Activated gamma-delta T cell (primary cell): ENCODE measurements around the gene MPL.

Experiments used
- DNase-seq: peaks from one replicate; lab custom pipeline; 2025; lab: John Stamatoyannopoulos, UW
- total RNA-seq, 2 donors: gene quantifications; one replicate each; lab custom pipeline; 2026; lab: John Stamatoyannopoulos, UW

MPL gene
- total RNA-seq: 0 to 0.57 reads per million in 2 donors

DNA sequence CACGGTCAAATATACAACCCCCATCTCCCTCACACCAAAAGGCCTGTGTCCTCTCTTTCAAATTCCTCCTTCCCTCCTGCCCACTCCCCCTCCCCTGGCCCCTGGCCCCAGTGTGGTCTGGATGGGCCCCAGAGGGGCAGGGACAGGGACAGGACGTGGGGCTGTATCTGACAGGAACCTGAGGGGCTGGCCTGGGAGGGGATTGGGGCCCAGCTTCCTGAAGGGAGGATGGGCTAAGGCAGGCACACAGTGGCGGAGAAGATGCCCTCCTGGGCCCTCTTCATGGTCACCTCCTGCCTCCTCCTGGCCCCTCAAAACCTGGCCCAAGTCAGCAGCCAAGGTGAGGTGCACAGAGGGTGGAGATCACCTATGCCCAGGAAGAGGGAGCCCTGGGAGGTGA, at the start of gene MPL:
Gene MPL (plus strand): TSS at position 231 of the 400 bp plus-strand sequence. CDS start 31 bp downstream, at position 262.
- no peak for DNase-seq

DNA sequence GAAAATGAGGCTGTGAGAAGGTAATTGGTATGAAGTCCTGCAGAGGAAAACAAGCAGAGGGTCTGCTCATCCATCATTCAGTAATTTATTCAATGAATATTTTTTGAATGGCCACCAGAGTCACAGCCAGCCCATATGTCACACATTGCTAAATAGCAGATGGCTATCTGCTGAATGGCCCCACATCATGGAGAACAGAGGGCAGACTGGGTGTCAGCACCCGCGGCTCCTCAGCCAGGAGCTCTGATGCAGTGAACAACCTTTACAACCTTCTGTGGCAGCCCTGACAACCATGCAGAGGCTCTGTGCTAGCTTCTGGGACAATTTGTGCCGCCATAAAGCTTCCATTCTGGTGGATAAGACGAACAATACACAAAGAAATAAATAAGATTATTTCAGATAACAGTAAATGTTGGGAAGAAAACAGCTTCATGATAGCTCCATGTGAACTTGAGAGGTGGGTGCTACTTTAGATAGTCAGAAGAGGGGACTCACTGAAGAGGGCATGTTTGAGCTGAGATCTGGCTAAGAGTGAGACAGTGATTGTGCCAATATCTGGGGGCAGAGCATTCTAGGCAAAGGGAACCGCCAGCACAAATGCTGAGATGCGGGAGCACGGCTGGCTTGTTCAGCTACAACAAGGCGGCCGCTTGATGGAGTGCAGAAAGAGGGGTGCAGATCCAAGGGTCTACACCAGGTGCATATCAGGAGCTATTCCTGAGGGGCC, 49.4 kb upstream of the MPL start:
- DNase-seq: no peak

DNA sequence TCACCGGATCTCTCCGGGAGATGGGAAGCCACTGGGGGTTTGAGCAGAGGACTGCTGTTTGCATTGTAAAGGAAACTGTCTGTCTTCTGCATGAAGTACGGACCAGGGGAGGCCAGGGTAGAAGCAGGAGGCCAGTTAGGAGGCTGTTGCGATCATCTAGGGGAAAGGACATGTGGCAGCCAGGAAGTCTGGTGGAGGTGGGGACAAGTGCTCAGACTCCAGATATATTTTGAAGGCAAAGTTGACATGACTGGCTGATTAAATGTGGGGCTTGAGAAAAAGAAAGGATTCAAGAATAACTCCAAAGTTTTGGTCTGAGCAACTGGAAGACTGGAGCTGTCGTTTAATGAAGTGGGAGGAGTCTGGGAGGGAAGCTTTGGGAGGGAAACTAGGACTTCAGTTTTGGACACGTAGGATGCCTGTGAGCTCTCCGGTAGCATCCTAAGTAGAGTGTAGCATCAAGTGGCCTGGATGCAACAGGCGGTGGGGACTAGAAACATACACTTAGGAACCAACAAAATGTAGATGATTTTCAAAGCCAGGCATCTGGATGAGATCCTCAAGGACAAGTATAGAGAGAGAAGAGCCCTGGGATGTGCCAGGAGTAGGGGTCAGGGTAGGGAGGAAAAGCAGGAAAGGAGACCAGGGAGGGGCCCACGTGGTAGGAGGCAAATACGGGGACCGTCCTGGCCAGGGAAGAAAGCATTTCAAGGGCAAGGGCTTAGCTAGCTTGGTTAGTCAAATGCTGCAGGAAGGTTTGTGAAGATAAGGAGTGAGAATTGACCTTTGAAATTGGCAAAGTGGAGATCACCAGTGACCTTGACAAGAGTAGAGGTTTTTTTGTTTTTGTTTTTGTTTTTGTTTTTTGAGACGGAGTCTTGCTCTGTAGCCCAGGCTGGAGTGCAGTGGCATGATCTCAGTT, 48.6 kb upstream of the MPL start:
- DNase-seq: no peak

DNA sequence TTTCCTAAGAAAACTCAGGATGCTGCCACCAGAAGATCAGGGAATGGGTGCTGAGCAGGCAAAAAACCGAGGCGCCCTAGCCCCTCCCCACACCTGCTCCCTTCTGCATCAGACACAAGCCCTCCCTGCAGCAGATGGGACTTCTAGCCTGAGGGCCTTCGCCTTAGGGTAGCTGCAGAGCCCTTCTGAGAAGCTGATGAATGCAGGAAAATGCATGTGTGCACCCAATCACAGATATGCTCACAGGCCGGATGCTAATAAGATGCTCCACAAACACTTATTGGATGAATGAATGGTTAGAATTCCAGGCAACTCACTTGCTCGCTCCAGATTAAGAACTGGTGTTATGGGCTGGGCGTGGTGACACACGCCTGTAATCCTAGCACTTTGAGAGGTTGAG, 45.4 kb upstream of the MPL start:
- DNase-seq: no peak

DNA sequence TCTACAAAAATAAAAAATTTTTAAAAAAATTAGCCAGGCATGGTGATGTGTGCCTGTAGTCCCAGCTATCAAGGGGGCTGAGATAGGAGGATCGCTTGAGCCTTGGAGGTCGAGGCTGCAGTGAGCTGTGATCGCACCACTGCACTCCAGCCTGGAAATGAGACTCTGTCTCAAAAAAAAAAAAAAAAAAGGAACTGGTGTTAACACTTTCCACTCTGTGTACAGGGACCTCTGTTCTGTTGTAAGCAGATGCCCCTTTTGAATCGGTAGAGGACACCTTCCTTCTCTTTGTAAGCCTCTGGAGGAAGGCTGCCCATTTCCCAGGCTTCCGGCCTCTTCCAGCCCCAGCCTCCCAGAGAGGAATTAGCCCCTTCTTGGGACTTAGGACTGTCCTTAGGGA, 44.9 kb upstream of the MPL start:
- no peak for DNase-seq

DNA sequence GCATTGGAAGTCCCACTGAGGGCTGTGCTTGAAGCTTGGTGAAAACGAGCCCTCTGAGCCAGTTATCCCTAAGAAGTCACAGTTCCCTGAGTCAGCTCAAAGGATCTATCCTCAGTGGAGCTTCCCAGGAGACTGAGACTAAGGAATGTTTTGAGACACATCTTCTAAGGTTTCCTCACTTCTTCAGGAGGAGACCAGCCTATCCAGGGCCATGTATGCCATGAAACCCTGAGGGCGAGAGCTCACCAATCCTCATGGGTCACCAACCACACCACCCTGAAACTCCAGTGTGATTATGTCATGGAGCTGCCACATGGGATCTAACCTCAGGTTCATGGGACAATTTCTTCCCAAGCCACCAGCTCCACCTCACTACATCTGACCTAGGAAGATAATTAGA, 44.4 kb upstream of the MPL start:
- no peak for DNase-seq

DNA sequence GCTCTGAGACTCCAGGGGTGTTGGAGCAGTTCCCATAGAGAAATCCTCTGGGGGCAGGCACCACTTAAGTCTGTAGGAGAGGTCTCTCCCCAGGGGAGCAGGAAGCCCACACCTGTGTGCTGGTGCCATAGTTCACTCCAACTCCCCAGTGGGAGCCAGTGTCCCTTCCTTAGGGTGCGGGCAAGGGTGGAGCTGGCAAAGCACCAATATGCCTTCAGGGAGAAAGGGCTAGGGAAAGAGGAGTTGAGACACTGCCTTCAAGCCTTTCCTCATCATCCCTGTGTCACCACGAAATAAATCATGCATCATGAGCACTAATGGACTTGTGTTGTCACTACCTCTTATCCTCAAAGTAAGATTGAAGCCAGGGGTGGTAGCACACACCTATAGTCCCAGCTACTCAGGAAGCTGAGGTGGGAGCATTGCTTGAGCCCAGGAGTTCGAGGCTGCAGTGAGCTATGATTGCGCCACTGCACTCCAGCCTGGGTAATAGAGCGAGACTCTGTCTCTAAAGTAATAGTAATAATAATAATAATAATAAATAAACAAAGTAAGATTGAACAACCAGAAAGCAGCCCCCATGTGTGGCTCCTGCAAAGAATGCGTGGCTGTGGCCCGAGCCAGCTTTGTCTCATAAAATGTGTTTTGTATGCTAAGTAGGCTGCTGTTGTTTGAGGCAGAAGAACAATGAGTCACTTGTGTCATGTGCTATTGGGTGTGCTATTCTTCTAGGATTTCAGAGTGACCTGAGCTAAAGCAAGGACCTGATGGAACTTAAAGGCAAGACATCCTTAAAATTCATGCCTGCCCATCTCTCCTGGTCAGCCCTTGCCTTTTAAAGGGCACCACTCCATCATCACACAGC, 43.5 kb upstream of the MPL start:
- no peak for DNase-seq

DNA sequence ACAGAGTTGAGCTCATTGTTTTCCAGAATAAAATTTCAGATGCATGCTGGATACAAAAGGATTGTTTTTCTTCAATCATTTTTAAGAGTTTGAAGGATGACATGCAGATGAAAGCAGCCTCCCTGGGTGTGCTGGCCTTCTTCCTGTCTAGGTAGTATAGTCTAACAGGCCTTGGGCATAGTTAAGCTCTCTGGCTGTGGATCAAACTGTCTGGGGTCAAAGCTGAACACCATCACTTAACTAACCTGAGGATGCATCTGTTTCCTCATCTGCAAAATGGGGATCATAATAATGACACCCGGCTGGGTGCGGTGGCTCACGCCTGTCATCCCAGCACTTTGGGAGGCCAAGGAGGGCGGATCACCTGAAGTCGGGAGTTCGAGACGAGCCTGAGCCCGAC, 42.9 kb upstream of the MPL start:
- no peak for DNase-seq

DNA sequence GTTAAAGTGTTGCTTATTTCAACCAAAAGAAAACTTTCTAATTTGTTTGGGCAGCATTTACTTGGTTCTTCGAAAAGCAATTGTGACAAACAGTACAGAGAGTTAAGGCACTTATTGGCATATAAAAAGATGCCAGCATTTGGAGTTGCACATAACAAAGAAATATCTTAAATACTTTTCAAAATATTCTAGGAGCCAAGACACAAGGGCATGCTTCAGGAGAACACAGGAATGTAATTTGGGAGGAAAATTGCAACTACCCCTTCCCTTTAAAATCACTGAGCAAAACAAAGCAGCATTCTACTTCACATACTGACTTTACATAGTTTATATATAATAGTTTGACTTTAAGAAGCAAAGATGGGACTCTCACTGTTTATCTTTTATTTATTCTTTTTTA, 41.4 kb upstream of the MPL start:
- no peak for DNase-seq

DNA sequence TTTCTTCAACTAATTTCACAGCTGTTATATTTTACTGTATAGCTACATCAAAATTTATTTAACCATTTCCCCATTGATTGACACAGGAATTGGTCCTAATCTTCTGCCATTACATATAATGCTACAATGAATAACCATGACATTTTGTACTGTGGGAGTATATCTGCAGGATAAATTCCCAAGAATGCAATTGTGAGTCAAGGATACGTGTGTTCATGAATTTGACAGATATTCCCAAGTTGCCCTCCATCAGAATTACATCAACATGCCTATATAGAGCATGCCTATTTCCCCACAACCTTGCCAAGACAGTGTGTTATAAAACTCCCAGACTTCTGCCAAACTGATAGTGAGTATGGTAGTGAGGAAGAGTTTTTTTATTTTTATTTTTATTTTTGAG, 39.6 kb upstream of the MPL start:
- DNase-seq: no peak

DNA sequence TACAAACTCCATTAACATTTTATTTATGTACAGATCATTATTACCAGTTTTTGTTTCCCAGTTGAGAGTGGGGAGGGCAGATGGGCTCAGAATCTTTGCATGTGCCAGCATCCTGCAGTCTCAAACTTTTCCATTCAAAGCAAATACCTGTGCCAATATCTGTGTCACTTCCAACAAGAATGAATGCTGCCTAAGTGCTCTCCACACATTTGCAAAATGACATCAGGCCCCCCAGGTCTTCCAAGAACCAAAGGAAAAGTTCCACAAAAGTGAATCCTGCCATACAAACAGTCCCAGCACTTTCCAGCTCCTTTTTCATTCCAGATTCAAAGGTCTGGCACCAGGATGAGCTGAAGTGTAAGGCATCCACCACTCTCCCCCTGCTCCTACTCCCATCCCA, 38.5 kb upstream of the MPL start:
- no peak for DNase-seq

DNA sequence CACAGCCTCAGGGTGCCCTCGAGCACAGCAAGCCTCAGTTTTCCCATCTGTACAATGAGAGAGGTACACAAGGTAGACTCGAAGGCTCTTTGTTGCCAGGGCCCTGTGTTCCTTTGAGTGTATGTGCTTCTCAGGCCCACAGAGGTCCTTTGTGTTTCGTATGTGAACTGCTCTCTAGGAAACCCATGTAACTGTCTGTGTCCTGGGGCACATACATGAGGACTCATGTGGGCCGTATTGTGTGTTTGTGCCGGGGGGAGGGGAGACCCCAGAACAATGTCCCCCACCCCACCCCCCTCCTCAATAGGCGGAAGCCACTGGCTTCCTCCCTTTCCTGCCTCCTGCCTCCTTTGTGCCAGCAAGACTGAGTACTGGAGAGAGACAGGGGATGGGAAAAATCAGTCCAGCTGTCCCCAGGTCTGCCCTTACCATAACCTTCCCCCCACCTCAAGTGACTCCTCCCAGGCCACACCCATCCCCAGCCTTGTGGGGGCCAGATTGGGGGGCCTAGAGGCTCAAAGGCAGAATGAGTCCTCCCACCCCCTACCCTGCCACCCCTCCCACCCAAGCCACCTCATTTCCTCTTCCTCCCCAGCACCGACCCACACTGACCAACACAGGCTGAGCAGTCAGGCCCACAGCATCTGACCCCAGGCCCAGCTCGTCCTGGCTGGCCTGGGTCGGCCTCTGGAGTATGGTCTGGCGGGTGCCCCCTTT, 37.1 kb upstream of the MPL start, which contains the start of gene TIE1:
Gene TIE1 (plus strand): TSS at position 605 of the 717 bp plus-strand sequence. CDS start 90 bp downstream, at position 695.
- DNase-seq: no peak

DNA sequence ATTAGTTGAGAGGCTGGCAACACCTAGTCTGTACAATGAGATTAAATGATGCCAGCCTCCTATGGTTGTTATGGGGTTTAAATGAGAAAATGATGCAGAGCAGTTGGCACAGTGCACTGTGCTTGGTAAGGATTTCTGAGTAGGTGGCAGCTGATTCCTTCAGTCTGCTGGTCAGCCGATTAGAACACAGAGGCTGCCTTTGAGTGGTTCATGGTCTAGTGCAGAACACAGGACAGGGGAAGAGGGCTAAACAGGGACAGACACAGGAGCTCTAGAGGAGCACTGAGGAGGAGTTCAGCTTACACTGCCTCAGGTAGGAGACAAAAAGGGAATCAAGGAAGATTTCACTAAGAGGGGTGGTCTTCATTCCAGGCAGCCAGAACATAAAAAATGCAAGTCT, 35.4 kb upstream of the MPL start:
- DNase-seq: no peak

DNA sequence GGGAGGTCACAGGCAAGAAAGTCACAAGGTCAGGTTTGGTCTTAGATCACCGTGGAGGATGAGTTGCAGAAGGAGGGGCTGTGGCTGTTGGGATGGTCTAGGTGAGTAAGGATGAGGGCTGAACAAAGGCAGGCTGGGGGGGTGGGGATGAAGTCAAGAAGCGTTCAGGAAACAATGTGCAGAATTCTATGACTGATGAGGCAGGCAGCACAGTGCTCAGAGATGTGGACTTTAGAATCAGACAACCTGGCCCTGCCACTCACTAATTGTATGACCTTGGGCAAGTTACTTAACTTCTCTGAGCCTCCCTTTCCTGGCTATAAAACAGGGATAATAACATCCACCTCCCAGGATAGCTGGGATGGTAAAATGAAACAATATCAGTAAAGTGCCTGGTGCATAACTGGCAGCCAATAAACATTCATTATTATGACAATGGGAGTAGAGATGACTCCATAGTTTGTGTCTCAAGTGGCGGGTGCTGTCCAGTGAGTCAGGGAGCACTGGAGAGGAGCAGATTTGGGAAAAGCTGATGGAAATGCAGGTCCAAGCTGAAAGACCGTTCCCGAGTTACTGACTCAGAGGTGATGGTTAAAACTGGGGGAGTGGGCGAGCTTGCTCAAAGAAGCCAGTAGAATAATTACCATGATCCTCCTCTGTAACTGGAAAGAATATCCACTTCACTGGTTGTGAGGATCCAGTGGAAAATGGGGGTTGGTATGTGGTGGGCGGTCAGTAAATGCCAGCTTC, 34.7 kb upstream of the MPL start:
- DNase-seq: no peak

DNA sequence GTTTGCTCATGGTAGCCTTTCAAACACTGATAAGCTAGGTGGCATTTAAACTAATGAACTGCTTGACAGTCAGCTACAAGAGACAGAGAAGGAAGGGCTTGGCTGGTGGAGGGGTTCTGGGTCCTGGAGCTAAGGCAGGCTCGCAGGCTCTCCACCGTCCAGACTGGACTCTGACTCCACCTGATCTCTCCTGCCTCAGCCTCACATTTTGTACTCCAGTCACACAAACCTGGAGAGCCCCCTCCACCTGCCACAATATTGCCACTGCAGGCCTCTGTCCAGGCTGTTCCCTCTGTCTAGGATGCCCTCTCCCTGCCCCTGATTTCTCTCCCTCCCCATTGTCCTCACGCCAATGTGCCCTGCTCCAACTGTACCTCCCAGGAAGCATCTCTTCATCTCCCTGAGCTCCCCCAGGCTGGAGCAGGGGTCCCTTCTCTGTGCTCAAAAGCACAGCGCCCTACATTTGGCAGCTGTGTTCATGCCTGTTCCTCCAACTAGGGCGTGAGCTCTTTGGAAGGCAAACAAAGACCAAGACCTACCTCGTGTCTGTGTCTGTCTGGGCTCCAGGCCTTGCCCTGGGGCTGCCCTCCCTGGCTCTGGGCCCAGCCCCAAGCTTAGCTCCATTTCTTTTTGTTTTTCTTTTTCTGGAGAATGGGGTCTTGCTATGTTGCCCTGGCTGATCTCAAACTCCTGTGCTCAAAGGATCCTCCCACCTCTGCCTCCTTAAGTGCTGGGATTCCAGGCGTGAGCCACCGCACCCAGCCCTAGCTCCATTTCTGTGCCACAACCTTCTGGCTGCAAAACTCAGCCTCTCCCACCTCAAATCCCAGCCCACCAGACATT, 33.9 kb upstream of the MPL start:
- DNase-seq: no peak

DNA sequence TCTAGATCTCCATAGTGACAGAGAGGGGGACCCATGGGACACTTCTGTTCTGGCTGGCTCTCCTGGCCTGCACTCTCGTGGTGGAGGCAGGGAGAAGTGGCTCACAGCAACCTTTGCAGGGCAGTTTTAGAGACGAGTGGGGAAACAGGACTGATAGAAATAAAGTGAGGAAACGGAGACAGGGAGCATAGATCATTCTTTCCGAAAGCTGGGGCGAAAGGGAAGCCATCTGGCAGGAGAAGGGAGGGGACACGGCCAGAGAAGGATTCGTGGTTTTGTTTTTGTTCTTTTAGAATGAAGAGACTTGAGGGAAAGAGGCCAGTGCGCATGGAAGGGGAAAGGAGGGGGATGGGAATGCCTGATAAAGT, 33.3 kb upstream of the MPL start:
- DNase-seq: no peak

DNA sequence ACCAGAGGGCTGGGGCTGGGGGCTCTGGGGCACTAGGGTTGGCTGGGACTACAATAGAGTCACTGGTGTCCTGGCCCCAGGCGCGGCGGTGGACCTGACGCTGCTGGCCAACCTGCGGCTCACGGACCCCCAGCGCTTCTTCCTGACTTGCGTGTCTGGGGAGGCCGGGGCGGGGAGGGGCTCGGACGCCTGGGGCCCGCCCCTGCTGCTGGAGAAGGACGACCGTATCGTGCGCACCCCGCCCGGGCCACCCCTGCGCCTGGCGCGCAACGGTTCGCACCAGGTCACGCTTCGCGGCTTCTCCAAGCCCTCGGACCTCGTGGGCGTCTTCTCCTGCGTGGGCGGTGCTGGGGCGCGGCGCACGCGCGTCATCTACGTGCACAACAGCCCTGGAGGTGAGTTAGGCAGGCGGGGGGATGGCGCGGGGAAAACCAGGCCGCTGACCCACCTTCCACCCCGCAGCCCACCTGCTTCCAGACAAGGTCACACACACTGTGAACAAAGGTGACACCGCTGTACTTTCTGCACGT, 32.8 kb upstream of the MPL start:
- DNase-seq: no peak

DNA sequence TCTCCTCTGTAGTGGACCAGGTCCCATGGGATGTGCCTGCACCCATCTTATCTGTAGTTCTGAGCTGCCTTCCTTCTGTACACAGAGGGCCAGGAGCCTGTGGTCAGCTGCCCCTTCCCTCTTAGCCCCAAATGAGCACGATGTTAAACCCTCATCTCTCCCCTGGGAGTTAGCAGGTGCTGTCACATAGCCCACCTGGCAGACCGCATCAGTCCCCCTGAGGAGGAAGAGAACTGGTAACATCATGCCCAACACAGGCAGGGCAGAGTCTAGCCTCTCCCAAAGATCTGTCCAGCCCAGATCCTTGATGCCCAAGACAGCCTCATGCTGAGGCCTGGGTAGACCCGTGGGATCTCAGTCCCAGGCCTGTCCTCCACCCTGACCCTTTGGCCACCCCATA, 32.2 kb upstream of the MPL start:
- DNase-seq: no peak

DNA sequence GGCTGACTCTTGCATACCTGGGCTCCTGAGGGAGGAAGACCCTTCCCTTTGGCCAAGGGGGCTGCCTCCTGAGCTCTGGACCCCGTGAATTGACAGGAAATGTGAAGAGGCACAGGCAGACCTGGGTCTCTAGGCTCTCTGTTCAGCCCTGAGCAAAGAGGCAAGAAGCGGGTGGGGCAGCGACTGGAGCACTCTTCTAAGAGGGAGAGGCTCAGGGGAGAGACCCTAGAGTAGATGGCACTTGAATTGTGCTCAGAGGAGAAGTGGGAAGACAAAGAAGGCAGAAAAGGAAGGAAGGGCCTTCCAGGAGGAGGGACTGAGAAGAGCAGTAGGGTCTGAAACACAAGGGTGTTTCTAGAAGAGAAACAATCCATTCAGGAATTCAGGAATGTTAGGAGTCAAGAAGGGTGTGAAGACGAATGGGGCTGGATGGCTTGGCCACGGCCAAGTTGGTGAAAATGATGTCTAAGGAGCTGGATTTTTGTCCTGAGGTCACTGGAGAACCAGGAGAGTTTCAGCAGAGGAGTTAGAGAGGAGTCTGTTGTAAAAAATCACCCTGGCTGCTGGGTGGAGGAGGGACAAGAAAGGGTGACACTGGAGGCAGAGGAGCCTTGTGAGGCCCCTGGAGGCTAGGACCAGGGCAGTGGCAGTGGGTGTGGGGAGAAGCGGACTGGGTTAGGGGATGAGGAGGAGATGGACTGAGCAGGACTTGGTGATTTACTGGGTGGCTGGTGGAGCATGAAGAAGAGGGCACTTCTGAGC, 31.5 kb upstream of the MPL start:
- no peak for DNase-seq
